Subcutaneous adipose tissue (tissue), 4 donors: Measurements from ENCODE around the gene MRAP2. TPM values are rescaled to one million over a fixed set of nuclear protein-coding genes. Genes with fewer than 3 reads are reported as not detected.

Source experiments
- CTCF ChIP-seq: fragments of 450-650 bp; IDR thresholded peaks from one replicate; pipeline ENCODE4 v1.5.1; 2016; ENCODE audit warnings: low read depth, mild to moderate bottlenecking, control low read depth, antibody characterized with exemption, moderate library complexity
- total RNA-seq, 4 donors: library from RNA; depleted of rRNA; stranded (reverse); fragments of >200 nt; gene quantifications; one replicate each; pipeline ENCODE4 v1.1.0, GENCODE V29; 2016

The MRAP2 gene
- total RNA-seq, 4 donors from 2014 or later = 0.17 to 0.44 (median 0.38) TPM; not detected in 1

- TF ChIP-seq CTCF = no peak
These were observed 47.6 kb downstream of the MRAP2 start for GRCh38 chr6:84081222-84081621.

DNA sequence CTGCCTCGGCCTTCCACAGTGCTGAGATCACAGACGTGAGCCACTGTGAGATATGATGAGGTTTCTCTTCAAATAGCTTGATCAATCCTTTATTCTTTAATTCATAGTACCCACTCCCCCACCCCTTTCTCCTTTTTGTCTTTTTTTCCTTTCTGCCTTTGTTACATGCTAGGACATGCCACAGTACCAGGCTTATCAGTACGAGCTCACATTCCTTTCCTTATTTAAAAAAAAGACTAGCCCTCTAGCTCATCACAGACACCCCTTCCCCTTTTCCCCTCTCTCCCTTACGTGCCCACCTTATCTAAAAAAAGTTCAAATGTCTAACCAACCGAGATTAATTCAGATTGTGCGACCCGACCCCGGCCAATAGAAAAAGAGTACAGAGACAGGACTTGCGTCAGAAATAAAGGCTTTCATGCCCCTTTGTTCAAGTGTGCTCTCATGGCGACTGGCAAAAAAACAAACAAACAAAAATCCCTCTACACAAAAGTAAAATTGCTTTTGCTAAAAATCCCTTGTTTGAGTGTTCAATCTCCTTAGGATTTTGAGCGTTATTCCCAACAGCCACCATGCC lies 49.2 kb downstream of the MRAP2 start:
- TF ChIP-seq CTCF = no peak

DNA sequence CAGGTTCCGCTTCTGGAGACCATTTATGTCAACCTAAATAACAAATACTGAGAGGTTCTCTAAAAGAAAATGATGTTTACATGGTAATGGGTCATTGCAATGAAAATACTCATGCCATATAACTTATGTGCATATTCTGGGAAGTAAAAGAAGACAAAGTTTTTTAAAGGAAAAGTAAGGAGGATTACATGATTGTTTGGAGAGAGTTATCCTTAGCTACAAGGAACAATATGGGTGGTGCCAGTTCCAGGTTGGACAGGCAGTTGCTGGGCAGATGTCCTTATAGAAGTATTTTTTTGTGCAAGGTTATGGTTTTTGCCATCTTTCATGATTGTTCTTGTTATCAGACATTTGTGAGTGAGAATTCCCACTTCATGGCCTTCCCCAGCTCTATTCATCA lies 52.5 kb downstream of the MRAP2 start:
- TF ChIP-seq CTCF = no peak

DNA sequence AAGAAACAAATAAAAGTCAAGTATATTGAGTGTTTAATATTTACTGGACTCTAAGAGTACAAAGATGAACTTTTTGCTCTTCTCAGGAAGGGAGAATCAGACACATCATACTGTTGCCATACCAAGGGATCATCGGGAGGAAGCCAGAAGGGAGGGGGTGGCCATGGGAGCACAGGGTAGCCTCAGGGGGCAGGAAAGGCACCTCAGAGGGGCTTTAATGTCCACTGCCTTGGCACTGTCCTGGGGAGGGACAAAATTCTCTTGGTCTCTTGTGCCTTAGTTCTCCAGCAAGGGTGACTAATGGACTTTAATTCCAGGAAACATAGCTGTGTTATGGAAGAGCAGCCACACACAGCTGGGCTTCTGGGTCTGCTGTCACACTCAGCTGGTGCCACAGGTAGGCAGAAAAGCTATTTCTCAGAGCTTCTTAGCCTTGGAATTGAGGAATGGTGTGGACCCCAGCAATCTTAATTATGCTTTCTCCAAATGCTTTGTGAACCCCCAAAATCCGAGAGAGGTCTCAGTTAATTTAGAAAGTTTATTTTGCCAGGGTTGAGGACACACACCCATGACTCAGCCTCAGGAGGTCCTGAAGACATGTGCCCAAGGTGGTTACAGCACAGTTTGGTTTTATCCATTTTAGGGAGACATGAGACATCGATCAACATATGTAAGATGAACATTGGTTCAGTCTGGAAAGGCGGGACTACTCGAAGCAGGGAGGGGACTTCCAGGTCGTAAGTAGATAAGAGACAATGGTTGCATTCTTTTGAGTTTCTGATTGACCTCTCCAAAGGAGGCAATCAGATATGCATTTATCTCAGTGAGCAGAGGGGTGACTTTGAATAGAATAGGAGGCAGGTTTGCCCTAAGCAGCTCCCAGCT lies 53.2 kb downstream of the MRAP2 start:
- no peak for TF ChIP-seq CTCF

DNA sequence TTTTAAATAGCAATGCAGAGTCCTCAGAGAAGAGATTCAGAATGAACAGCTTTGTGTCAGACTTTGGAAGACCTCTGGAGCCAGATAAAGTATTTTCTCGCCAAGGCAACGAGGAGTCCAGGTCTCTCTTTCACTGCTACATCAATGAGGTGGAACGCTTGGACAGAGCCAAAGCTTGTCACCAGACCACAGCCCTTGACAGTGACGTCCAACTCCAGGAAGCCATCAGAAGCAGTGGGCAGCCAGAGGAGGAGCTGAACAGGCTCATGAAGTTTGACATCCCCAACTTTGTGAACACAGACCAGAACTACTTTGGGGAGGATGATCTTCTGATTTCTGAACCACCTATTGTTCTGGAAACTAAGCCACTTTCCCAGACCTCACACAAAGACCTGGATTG lies 55.5 kb downstream of the MRAP2 start:
- TF ChIP-seq CTCF = no peak

- no peak for TF ChIP-seq CTCF
These were observed 56.0 kb downstream of the MRAP2 start for GRCh38 chr6:84089552-84089951.
